Measurements from ENCODE around the gene WFDC10B. TPM values are rescaled to one million over a fixed set of nuclear protein-coding genes. Genes with fewer than 3 reads are reported as not detected.

Gene WFDC10B
- total RNA-seq, 1 experiment from 2014 or later: not detected

DNA sequence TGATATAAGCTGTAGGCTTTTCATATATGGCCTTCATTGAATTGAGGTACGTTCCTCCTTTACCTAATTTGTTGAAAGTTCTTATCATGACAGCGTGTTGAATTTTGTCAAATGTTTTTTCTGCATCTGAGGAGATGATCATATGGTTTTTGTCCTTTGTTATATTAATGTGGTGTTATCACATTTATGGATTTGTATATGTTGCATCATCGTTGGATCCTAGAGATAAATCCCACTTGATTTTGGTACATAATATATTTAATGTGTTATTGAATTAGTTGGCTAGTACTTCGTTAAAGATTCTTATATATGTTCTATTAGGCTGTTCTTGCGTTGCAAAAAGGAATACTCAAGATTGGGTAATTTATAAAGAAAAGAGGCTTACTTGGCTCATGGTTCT lies 65.1 kb downstream of the WFDC10B start:
- Histone ChIP-seq H2AFZ (no peak overlapping the region), H3K9me2 (ENCODE audit: insufficient read depth) (no peaks in the 10 kb centered on the region), H3K4me1 (replicated peaks; ENCODE audit: insufficient read depth) (no peaks in the 10 kb centered on the region), H4K20me1 (ENCODE audit: insufficient read depth) (no peaks in the 10 kb centered on the region), H3K27ac (no peak overlapping the region), H3F3A (ENCODE audit: insufficient read depth, low read depth) (no peaks in the 10 kb centered on the region), H3K79me2 (ENCODE audit: low read depth) (no peaks in the 10 kb centered on the region), H3K36me3 (ENCODE audit: low read depth) (no peaks in the 10 kb centered on the region), H3K4me2 (no peak overlapping the region), H3K9me3 (ENCODE audit: insufficient read depth, low read depth) (no peaks in the 10 kb centered on the region), H3K27me3 (ENCODE audit: insufficient read depth, low read depth) (peaks cover 8% of the 10 kb centered on the region), H3K4me3 (no peak overlapping the region)
- ChIA-PET POLR2A (ENCODE audit: unreplicated experiment) (no interaction called here), CTCF (no interaction called here)
- no peak for DNase-seq
- BruUV-seq (replicated peaks): no TSS peak
- no peak for TF ChIP-seq EZH2 (IDR thresholded peaks at IDR 0.05; ENCODE audit: low read depth)
- TF ChIP-seq, protein P1, sequence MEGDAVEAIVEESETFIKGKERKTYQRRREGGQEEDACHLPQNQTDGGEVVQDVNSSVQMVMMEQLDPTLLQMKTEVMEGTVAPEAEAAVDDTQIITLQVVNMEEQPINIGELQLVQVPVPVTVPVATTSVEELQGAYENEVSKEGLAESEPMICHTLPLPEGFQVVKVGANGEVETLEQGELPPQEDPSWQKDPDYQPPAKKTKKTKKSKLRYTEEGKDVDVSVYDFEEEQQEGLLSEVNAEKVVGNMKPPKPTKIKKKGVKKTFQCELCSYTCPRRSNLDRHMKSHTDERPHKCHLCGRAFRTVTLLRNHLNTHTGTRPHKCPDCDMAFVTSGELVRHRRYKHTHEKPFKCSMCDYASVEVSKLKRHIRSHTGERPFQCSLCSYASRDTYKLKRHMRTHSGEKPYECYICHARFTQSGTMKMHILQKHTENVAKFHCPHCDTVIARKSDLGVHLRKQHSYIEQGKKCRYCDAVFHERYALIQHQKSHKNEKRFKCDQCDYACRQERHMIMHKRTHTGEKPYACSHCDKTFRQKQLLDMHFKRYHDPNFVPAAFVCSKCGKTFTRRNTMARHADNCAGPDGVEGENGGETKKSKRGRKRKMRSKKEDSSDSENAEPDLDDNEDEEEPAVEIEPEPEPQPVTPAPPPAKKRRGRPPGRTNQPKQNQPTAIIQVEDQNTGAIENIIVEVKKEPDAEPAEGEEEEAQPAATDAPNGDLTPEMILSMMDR (conservative IDR thresholded peaks at IDR 0.05): no peak
- intact Hi-C loops (cut with micrococcal nuclease; ENCODE audit: unreplicated experiment): no loop called here

DNA sequence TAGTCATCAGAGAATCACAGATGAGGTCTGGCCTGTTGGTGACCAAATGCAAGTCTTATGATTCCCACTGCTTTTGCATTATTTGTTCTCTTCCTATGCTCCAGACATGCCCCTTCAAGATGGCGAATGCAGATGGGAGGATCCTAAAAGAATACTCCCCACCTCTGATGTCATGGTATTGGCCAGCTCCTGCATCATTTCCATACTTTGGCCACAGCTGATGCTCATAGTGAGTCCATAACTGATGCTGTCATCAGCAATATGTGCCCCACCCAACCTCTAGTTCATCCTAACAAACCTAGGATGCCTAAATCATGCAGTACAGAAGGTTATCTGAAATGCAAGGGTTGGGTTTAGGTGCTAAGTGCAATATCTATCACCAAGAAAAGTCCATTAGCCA lies 68.3 kb downstream of the WFDC10B start:
- H3K9me2 ChIP-seq (ENCODE audit: insufficient read depth): no peaks in the 10 kb centered on the region
- no peaks in the 10 kb centered on the region for H4K20me1 ChIP-seq (ENCODE audit: insufficient read depth)
- H3K4me1 ChIP-seq (replicated peaks; ENCODE audit: insufficient read depth): no peaks in the 10 kb centered on the region
- no TSS peak for BruUV-seq (replicated peaks)
- H3F3A ChIP-seq (ENCODE audit: insufficient read depth, low read depth): no peaks in the 10 kb centered on the region
- ChIA-PET POLR2A (ENCODE audit: unreplicated experiment) (no interaction called here), CTCF (no interaction called here)
- intact Hi-C loops (cut with micrococcal nuclease; ENCODE audit: unreplicated experiment): no loop called here
- no peak for DNase-seq
- H3K27me3 ChIP-seq (ENCODE audit: insufficient read depth, low read depth): peaks cover 12% of the 10 kb centered on the region
- H3K4me3 ChIP-seq: no peak overlapping the region
- no peak overlapping the region for H2AFZ ChIP-seq
- no peak overlapping the region for H3K27ac ChIP-seq
- H3K36me3 ChIP-seq (ENCODE audit: low read depth): no peaks in the 10 kb centered on the region
- TF ChIP-seq, protein P1 (conservative IDR thresholded peaks at IDR 0.05): no peak
- no peak for TF ChIP-seq EZH2 (IDR thresholded peaks at IDR 0.05; ENCODE audit: low read depth)
- H3K9me3 ChIP-seq (ENCODE audit: insufficient read depth, low read depth): no peaks in the 10 kb centered on the region
- no peaks in the 10 kb centered on the region for H3K79me2 ChIP-seq (ENCODE audit: low read depth)
- H3K4me2 ChIP-seq: no peak overlapping the region

Small RNA genes within 50 kb of the gene (microRNA-seq; reads per million reads assigned to microRNA genes)
- gene MIR3617 (ENCODE audit: borderline number of aligned reads, borderline replicate concordance): 7.4 reads per million, percentile 7 among the genes with 10 or more reads in this experiment

Other genes starting within 250 kb of the WFDC10B start
- 159 and 185 TPM in 2 replicates for gene WFDC2, start 235.3 kb downstream of the WFDC10B start, total RNA-seq (2021)
- gene SPINT3, start 189.4 kb downstream of the WFDC10B start, total RNA-seq (2021): not detected in 2 replicates
- gene WFDC6, start 165.5 kb downstream of the WFDC10B start, total RNA-seq (2021): not detected in 2 replicates
- gene EPPIN, start 157.6 kb downstream of the WFDC10B start, total RNA-seq (2021): not detected in 2 replicates
- gene WFDC8, start 125.7 kb downstream of the WFDC10B start, total RNA-seq (2021): not detected in 2 replicates
- gene WFDC10A, start 75.3 kb downstream of the WFDC10B start, total RNA-seq (2021): not detected in 2 replicates
- gene WFDC9, start 73.7 kb downstream of the WFDC10B start, total RNA-seq (2021): not detected in 2 replicates
- not detected in 2 replicates for gene WFDC11, start 34.8 kb downstream of the WFDC10B start, total RNA-seq (2021)
- not detected in 2 replicates for gene WFDC13, start 3.0 kb downstream of the WFDC10B start, total RNA-seq (2021)
- gene SPINT4, start 17.3 kb upstream of the WFDC10B start, total RNA-seq (2021): not detected in 2 replicates
- 21.6 and 22.4 TPM in 2 replicates for gene WFDC3, start 86.9 kb upstream of the WFDC10B start, total RNA-seq (2021)
- 53.4 and 56.6 TPM in 2 replicates for gene DNTTIP1, start 86.9 kb upstream of the WFDC10B start, total RNA-seq (2021)
- 207 TPM in 2 replicates for gene UBE2C, start 107.6 kb upstream of the WFDC10B start, total RNA-seq (2021)
- 1.3 TPM in 1 of 2 replicates, not detected in the other for gene TNNC2, start 122.3 kb upstream of the WFDC10B start, total RNA-seq (2021)
- 9.8 and 13.3 TPM in 2 replicates for gene SNX21, start 128.8 kb upstream of the WFDC10B start, total RNA-seq (2021)
- gene ACOT8, start 152.4 kb upstream of the WFDC10B start, total RNA-seq (2021): 33.4 and 40.0 TPM in 2 replicates
- gene ZSWIM3, start 152.6 kb upstream of the WFDC10B start, total RNA-seq (2021): 2.7 and 3.3 TPM in 2 replicates
- gene ZSWIM1, start 176.2 kb upstream of the WFDC10B start, total RNA-seq (2021): 13.2 and 13.5 TPM in 2 replicates
- 5.2 and 6.3 TPM in 2 replicates for gene SPATA25, start 182.6 kb upstream of the WFDC10B start, total RNA-seq (2021)
- 6.5 and 9.2 TPM in 2 replicates for gene NEURL2, start 186.2 kb upstream of the WFDC10B start, total RNA-seq (2021)
- 123 and 132 TPM in 2 replicates for gene CTSA, start 186.3 kb upstream of the WFDC10B start, total RNA-seq (2021)
- 113 and 127 TPM in 2 replicates for gene PLTP, start 207.1 kb upstream of the WFDC10B start, total RNA-seq (2021)
- 35.3 and 35.6 TPM in 2 replicates for gene PCIF1, start 229.7 kb upstream of the WFDC10B start, total RNA-seq (2021)